Hepatocyte (in vitro differentiated cells): ENCODE results near the gene RANBP3. TPM values are rescaled to one million over a fixed set of nuclear protein-coding genes. Genes with fewer than 3 reads are reported as not detected.

Experiments used
- DNase-seq: peaks from one replicate; pipeline ENCODE4 v3.0.0-alpha.2; 2016; ENCODE audit warnings: low spot score
- H2AFZ ChIP-seq: fragments of 200-600 bp; sonication (generic); 2 replicates; pipeline ENCODE4 v1.6.0; 2016; ENCODE audit warnings: antibody characterized with exemption, mild to moderate bottlenecking
- H3K27ac ChIP-seq: fragments of 200-600 bp; sonication (generic); 2 replicates; pipeline ENCODE4 v1.5.1; 2016; ENCODE audit warnings: mild to moderate bottlenecking
- H3K27me3 ChIP-seq: fragments of 200-600 bp; sonication (generic); 2 replicates; pipeline ENCODE4 v1.6.1; 2016
- H3K36me3 ChIP-seq: fragments of 200-600 bp; sonication (generic); replicated peaks from 2 replicates; pipeline ENCODE4 v1.5.1; 2016; ENCODE audit warnings: low read depth; ENCODE audit not compliant: insufficient read depth
- H3K4me1 ChIP-seq: fragments of 200-600 bp; sonication (generic); 2 replicates; pipeline ENCODE4 v1.5.1; 2016; ENCODE audit warnings: mild to moderate bottlenecking, moderate library complexity; ENCODE audit not compliant: insufficient read depth
- H3K4me2 ChIP-seq: fragments of 200-600 bp; sonication (generic); 2 replicates; pipeline ENCODE4 v1.6.0; 2016
- H3K4me3 ChIP-seq: fragments of 200-600 bp; sonication (generic); 2 replicates; pipeline ENCODE4 v1.5.1; 2016; ENCODE audit warnings: mild to moderate bottlenecking
- H3K79me2 ChIP-seq: fragments of 200-600 bp; sonication (generic); 2 replicates; pipeline ENCODE4 v1.6.0; 2017; ENCODE audit warnings: mild to moderate bottlenecking
- H3K9me2 ChIP-seq: fragments of 200-600 bp; sonication (generic); replicated peaks from 2 replicates; pipeline ENCODE4 v1.6.0; 2017; ENCODE audit warnings: mild to moderate bottlenecking; ENCODE audit not compliant: insufficient read depth
- H3K9me3 ChIP-seq: fragments of 200-600 bp; sonication (generic); 2 replicates; pipeline ENCODE4 v1.5.1; 2016; ENCODE audit warnings: low read depth, mild to moderate bottlenecking
- H4K20me1 ChIP-seq: fragments of 200-600 bp; sonication (generic); 2 replicates; pipeline ENCODE4 v1.6.0; 2016; ENCODE audit warnings: mild to moderate bottlenecking; ENCODE audit not compliant: insufficient read depth, poor library complexity, severe bottlenecking
- EZH2 ChIP-seq: fragments of 200-600 bp; sonication (generic); IDR thresholded peaks from 2 replicates; pipeline ENCODE4 v1.6.1; 2016; ENCODE audit warnings: antibody characterized with exemption, mild to moderate bottlenecking, borderline replicate concordance
- EZH2phosphoT487 ChIP-seq: fragments of 200-600 bp; sonication (generic); IDR thresholded peaks from one replicate; pipeline ENCODE4 v1.6.1; 2018; ENCODE audit warnings: antibody characterized with exemption, mild to moderate bottlenecking, low read depth, moderate library complexity; ENCODE audit not compliant: unreplicated experiment, severe bottlenecking
- WGBS: methylation state at CpG from one replicate; pipeline ENCODE4 v1.1.6; 2016; ENCODE audit warnings: low lambda C conversion rate; ENCODE audit errors: missing lambda C conversion rate; 5-methylcytosine and 5-hydroxymethylcytosine counted together
- polyA plus RNA-seq: library from polyadenylated mRNA; unstranded; fragments of >200 nt; fragmentation: Nextera tagmentation; extraction: Ambion mirVana; gene quantifications from 2 replicates; pipeline ENCODE4 v1.2.1, GENCODE V29; 2016
- total RNA-seq: library from RNA; depleted of rRNA; stranded (reverse); fragments of >200 nt; gene quantifications from 2 replicates; pipeline ENCODE4 v1.2.3, GENCODE V29; 2014
- TF ChIP-seq, protein P1 (sequence below): fragments of 200-600 bp; sonication (generic); IDR thresholded peaks from 2 replicates; pipeline ENCODE4 v1.5.1; 2016; ENCODE audit warnings: antibody characterized with exemption, mild to moderate bottlenecking; ENCODE audit not compliant: poor library complexity

RANBP3 gene
- total and polyA plus RNA-seq, 2 experiments from 2014 or later, result 10.4 to 51.0 TPM

DNA sequence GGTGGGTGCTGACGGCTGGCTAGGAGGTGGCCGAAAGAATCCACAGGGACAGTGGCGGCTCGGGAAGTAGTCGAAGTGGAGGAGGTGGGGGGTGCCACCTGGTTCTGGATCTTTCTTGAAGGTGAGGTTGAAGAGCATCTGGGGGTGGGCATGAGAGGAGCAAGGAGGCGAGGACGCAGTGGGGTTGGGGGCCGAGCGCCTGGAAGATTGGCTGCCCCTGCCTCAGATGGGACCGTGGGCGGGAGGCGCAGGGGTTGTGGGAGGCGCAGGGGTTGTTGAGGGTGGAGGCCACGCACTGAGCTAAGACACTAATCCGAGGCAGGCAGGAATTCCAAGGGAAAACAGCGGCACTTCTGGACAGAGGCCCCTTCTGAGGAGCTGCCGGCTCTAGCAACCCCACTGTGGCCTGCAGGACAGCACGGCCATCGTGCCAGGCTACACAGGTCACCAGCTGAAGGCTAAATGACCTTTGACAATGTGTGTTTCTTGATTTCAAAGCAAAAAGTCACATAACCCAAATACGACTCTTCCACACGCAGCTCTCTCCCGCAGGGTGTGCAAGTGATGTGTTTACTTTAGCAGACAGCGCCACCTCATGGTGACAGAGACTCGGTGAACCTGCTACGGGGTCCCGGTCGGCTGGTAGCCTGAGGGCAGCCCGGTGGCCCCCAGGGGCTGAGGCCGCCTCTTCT, 44.1 kb upstream of the RANBP3 start:
- H3K9me2 ChIP-seq, result no peaks in the 10 kb centered on the region
- peak; percentile 92 for DNase-seq
- no peaks in the 10 kb centered on the region for H3K9me3 ChIP-seq
- H3K27ac ChIP-seq, result no peak overlapping the region
- H3K27me3 ChIP-seq, result no peaks in the 10 kb centered on the region
- H4K20me1 ChIP-seq, result no peaks in the 10 kb centered on the region
- H3K4me2 ChIP-seq, result peak overlapping the region; percentile 68
- no peaks in the 10 kb centered on the region for H3K4me1 ChIP-seq
- no peaks in the 10 kb centered on the region for H3K36me3 ChIP-seq
- H3K79me2 ChIP-seq, result no peaks in the 10 kb centered on the region
- no peak overlapping the region for H3K4me3 ChIP-seq
- H2AFZ ChIP-seq, result peak overlapping the region; percentile 23
- WGBS, result 48% methylated on average over 29 of the region's 29 CpGs
- TF ChIP-seq, protein P1, sequence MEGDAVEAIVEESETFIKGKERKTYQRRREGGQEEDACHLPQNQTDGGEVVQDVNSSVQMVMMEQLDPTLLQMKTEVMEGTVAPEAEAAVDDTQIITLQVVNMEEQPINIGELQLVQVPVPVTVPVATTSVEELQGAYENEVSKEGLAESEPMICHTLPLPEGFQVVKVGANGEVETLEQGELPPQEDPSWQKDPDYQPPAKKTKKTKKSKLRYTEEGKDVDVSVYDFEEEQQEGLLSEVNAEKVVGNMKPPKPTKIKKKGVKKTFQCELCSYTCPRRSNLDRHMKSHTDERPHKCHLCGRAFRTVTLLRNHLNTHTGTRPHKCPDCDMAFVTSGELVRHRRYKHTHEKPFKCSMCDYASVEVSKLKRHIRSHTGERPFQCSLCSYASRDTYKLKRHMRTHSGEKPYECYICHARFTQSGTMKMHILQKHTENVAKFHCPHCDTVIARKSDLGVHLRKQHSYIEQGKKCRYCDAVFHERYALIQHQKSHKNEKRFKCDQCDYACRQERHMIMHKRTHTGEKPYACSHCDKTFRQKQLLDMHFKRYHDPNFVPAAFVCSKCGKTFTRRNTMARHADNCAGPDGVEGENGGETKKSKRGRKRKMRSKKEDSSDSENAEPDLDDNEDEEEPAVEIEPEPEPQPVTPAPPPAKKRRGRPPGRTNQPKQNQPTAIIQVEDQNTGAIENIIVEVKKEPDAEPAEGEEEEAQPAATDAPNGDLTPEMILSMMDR, result peak; percentile 86
- no peak for TF ChIP-seq EZH2phosphoT487

DNA sequence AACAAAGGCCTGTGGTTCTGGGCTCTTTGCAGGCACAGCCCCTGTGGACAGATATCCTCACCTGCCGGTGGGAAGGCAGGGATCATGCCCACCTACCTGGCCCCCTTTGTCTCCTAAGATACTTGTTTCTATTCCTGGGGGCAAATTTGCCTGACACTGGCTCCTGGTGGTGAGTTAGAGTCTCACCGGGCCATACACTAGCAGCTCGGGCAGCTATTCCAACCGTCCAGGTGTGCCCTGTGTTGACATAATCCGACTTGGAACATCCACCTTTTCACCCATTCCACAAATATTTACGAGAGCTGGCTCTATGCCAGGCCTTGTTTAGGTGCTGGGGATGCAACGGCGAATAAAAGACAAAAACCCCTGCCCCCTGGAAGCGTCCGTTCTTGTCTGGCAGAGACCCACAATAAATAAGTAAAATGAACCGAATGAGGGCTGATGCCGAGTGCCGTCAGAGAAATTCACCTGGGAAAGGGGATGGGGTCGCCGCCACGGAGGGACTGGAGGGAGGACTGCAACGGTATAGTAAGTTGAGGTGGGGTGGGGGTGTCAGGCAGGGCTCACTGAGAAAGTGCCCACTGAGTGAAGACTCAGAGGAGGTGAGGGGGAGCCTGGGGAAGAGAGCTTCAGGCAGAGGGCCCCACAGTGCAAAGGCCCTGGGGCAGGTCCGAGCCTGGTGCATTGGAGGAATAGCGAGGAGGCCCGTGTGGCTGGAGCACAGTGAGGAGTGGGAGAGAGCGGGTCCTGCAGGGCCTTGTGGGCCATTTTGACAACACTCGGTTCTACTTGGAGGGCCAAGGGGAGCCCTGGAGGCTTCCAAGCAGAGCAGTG, 43.2 kb upstream of the RANBP3 start:
- Histone ChIP-seq H3K9me3 (no peaks in the 10 kb centered on the region), H3K4me2 (no peak overlapping the region), H3K4me1 (no peaks in the 10 kb centered on the region), H3K36me3 (no peaks in the 10 kb centered on the region), H3K79me2 (no peaks in the 10 kb centered on the region), H3K4me3 (no peak overlapping the region), H3K9me2 (no peaks in the 10 kb centered on the region), H3K27me3 (no peaks in the 10 kb centered on the region), H4K20me1 (no peaks in the 10 kb centered on the region), H2AFZ (no peak overlapping the region), H3K27ac (no peak overlapping the region)
- DNase-seq, result no peak
- 87% methylated on average over 21 of the region's 22 CpGs for WGBS
- TF ChIP-seq EZH2phosphoT487, result no peak
- TF ChIP-seq, protein P1, result no peak
- TF ChIP-seq EZH2, result no peak

DNA sequence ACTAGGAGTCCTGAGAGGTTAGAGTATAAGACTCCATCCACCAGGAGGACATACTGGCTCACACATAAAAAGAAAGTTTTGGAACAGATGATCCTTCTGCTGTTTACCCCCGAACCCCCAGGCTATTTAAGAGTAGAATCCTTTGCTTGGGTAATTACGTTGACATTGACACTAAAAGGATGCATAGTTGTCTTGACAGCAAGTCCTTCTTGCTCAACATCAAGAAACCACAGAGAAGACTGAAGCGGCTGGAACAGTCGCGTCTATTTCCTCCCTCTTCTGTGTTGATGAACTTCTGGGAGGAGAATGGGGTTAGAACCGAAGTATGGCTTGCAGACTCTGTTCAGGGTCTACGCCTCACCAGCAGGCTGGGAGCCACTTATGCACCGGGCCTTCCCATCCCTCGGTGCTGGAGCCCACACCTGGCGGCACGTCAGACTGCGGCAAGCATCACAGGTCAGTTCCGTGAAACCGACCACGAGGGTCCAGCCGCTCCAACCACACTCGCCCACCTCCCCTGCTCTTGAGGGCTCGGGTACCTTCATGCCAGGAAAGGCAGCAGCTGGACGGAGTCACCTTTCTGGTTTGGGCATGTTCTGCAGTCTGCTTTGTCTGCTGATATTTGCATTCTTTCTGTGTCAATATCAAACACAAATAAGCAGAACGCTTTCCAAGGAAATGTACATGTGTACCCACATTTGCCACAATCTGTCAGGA, 42.4 kb upstream of the RANBP3 start:
- DNase-seq, result no peak
- Histone ChIP-seq H4K20me1 (no peaks in the 10 kb centered on the region), H2AFZ (no peak overlapping the region), H3K36me3 (no peaks in the 10 kb centered on the region), H3K9me3 (no peaks in the 10 kb centered on the region), H3K27me3 (no peaks in the 10 kb centered on the region), H3K4me2 (no peak overlapping the region), H3K27ac (no peak overlapping the region), H3K9me2 (no peaks in the 10 kb centered on the region), H3K4me1 (no peaks in the 10 kb centered on the region), H3K79me2 (no peaks in the 10 kb centered on the region), H3K4me3 (no peak overlapping the region)
- WGBS, result 75% methylated on average over 20 of the region's 20 CpGs
- TF ChIP-seq, protein P1, result no peak
- TF ChIP-seq EZH2 (no peak), EZH2phosphoT487 (no peak)
